Uterus (tissue), 4 donors: Measurements from ENCODE around the gene GNG11. TPM values are rescaled to one million over a fixed set of nuclear protein-coding genes. Genes with fewer than 3 reads are reported as not detected.

Experiments
- DNase-seq, 2 donors: peaks; one replicate each; pipeline ENCODE4 v3.0.0-alpha.2; 2019 to 2020
- H3K27ac ChIP-seq, 2 donors: fragments of 200-600 bp; sonication (generic); 1 replicate in 1 of 2; 2 replicates in 1 of 2; pipeline ENCODE4 v1.5.1; 2016 to 2018
- H3K27me3 ChIP-seq, 2 donors: fragments of 200-600 bp; sonication (generic); one replicate each; pipeline ENCODE4 v1.5.1; 2018 to 2019; ENCODE audit warnings: control low read depth in 1 of 2
- H3K36me3 ChIP-seq, 2 donors: fragments of 200-600 bp; sonication (generic); one replicate each; pipeline ENCODE4 v1.5.1; 2019; ENCODE audit warnings: control low read depth in 1 of 2
- H3K4me1 ChIP-seq, 2 donors: fragments of 200-600 bp; sonication (generic); one replicate each; pipeline ENCODE4 v1.5.1; 2018 to 2019; ENCODE audit warnings: control low read depth in 1 of 2
- H3K4me3 ChIP-seq, 2 donors: fragments of 200-600 bp; sonication (generic); 1 replicate in 1 of 2; 2 replicates in 1 of 2; pipeline ENCODE4 v1.5.1; 2018 to 2019; ENCODE audit warnings: mild to moderate bottlenecking in 1 of 2
- H3K9me3 ChIP-seq, 2 donors: fragments of 200-600 bp; sonication (generic); one replicate each; pipeline ENCODE4 v1.5.1; 2019; ENCODE audit warnings: control low read depth in 1 of 2
- POLR2A ChIP-seq, 2 donors: fragments of 450-650 bp; IDR thresholded peaks; one replicate each; pipeline ENCODE4 v1.6.1; 2016; ENCODE audit warnings: antibody characterized with exemption in 2 of 2, mild to moderate bottlenecking in 1 of 2, moderate library complexity in 1 of 2
- intact Hi-C: fragments of 100-400 bp; cut with DNase I; formaldehyde crosslinking; loops from one replicate; pipeline ENCODE4 v1.15.1; 2023; ENCODE audit warnings: low total_unique reads
- total RNA-seq, 4 donors: library from RNA; depleted of rRNA in 3 of 4; stranded (reverse); fragments of >200 nt in 3 of 4; gene quantifications; one replicate each; pipeline versions ENCODE4 v1.1.0 to v1.2.4, GENCODE V29; 2014 to 2023
- TF ChIP-seq, protein P1 (sequence below), 4 experiments: fragments of 200-600 bp in 2 of 4; fragments of 450-650 bp in 2 of 4; sonication (generic) in 2 of 4; IDR thresholded peaks; one replicate each; pipeline ENCODE4 v1.5.1; 2016 to 2019; ENCODE audit warnings: antibody characterized with exemption in 4 of 4, mild to moderate bottlenecking in 2 of 4, moderate library complexity in 1 of 4
- donor health status: DM: yes; HTN: yes; CAD: no.

GNG11 gene
- total RNA-seq, 4 donors from 2014 or later: 33.0 to 75.9 (median 49.0) TPM

GRCh38 chr7:93921186-93921585, 349 bp upstream of the GNG11 start:
- H3K9me3 ChIP-seq: no peaks in the 10 kb centered on the region
- intact Hi-C loops: no loop called here
- H3K27ac ChIP-seq: peak overlapping the region; percentile 98
- peak overlapping the region; percentile 76 to 81 for H3K4me3 ChIP-seq
- no peak for TF ChIP-seq POLR2A (IDR thresholded peaks at IDR 0.05)
- TF ChIP-seq, protein P1, sequence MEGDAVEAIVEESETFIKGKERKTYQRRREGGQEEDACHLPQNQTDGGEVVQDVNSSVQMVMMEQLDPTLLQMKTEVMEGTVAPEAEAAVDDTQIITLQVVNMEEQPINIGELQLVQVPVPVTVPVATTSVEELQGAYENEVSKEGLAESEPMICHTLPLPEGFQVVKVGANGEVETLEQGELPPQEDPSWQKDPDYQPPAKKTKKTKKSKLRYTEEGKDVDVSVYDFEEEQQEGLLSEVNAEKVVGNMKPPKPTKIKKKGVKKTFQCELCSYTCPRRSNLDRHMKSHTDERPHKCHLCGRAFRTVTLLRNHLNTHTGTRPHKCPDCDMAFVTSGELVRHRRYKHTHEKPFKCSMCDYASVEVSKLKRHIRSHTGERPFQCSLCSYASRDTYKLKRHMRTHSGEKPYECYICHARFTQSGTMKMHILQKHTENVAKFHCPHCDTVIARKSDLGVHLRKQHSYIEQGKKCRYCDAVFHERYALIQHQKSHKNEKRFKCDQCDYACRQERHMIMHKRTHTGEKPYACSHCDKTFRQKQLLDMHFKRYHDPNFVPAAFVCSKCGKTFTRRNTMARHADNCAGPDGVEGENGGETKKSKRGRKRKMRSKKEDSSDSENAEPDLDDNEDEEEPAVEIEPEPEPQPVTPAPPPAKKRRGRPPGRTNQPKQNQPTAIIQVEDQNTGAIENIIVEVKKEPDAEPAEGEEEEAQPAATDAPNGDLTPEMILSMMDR (IDR thresholded peaks at IDR 0.05): no peak
- no peaks in the 10 kb centered on the region for H3K27me3 ChIP-seq
- H3K36me3 ChIP-seq: no peaks in the 10 kb centered on the region
- H3K4me1 ChIP-seq: no peaks in the 10 kb centered on the region
- DNase-seq: no peak

DNA sequence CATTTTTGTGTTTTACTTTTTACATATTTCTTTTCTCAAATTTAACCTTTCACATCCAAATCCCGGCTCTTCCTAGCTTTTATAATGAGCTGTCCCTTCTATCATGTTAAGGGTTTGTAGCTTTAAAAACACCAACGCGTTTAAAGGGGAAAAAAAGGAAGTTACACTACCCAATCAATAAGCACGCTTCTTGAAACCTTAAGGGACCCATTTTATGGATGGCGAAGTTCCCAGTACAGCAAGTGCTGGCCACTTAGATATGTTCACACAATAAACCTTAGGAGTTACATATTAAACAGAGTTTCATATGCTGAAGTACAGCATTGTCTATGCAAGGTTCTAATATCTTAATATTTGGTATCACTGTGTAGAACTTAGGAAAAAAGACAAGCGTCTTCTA, 1.8 kb downstream of the GNG11 start:
- H3K27ac ChIP-seq: peak overlapping the region; percentile 98
- H3K4me1 ChIP-seq: no peaks in the 10 kb centered on the region
- no peak for TF ChIP-seq POLR2A (IDR thresholded peaks at IDR 0.05)
- TF ChIP-seq, protein P1 (IDR thresholded peaks at IDR 0.05): no peak
- intact Hi-C loops: no loop called here
- DNase-seq: no peak
- no peaks in the 10 kb centered on the region for H3K27me3 ChIP-seq
- H3K36me3 ChIP-seq: no peaks in the 10 kb centered on the region
- no peaks in the 10 kb centered on the region for H3K9me3 ChIP-seq
- H3K4me3 ChIP-seq: peak overlapping the region; percentile 76 to 81

- Histone ChIP-seq H3K27me3 (no peaks in the 10 kb centered on the region), H3K36me3 (no peaks in the 10 kb centered on the region), H3K4me1 (no peaks in the 10 kb centered on the region), H3K4me3 (peak overlapping the region; percentile 76 to 81), H3K9me3 (no peaks in the 10 kb centered on the region), H3K27ac (peak overlapping the region; percentile 98)
- no peak for TF ChIP-seq POLR2A (IDR thresholded peaks at IDR 0.05)
- TF ChIP-seq, protein P1 (IDR thresholded peaks at IDR 0.05): no peak
- intact Hi-C loops: no loop called here
- no peak for DNase-seq
These were observed 2.4 kb downstream of the GNG11 start for GRCh38 chr7:93923942-93924341.

DNA sequence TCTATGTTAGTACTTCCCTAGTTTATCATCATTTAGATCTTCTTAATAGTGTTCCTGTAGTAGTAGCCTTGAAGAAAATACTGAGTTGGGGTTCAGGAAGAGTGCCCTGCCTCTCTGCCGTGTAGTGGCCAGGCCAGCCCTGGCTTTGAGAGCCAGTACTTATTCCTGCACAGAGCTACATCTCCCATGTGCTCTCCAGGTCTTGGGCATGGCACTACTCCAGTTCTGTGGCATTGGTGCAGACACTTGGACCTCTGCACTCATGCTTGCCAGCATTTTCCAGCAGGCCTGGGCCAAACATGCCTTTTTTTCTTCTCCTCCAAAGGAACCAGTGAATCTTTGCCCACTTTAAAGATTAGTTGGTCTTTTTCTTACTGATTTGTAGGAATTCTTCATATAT, 5.3 kb downstream of the GNG11 start:
- Histone ChIP-seq H3K27me3 (no peaks in the 10 kb centered on the region), H3K9me3 (no peaks in the 10 kb centered on the region), H3K36me3 (no peaks in the 10 kb centered on the region), H3K4me3 (no peak overlapping the region), H3K27ac (peak overlapping the region; percentile 65 to 71), H3K4me1 (no peaks in the 10 kb centered on the region)
- intact Hi-C loops: no loop called here
- TF ChIP-seq, protein P1 (IDR thresholded peaks at IDR 0.05): no peak
- TF ChIP-seq POLR2A (IDR thresholded peaks at IDR 0.05): no peak
- DNase-seq: no peak

DNA sequence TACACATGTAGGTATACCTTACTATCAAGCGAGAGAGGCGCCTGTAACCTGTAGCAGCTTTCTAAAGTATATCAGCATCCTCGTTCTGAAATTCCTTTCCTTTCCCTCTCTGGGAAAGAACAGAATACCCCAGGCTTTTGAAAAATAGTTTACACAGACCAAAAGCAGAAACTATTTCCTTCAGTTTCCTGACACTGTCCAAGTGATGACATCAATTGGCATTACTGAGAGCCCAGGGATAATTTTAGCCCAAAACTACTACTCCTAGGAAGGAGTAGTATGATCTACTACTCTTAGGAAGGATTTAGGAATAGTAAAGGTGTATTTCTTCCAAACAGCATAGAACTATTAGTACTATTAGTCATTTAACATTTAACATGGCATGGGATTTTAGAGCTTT, 6.0 kb downstream of the GNG11 start:
- intact Hi-C loops: no loop called here
- no peak for DNase-seq
- Histone ChIP-seq H3K36me3 (no peaks in the 10 kb centered on the region), H3K4me3 (no peak overlapping the region), H3K27me3 (no peaks in the 10 kb centered on the region), H3K27ac (peak overlapping the region; percentile 65 to 71), H3K9me3 (no peaks in the 10 kb centered on the region), H3K4me1 (no peaks in the 10 kb centered on the region)
- TF ChIP-seq, protein P1 (IDR thresholded peaks at IDR 0.05): no peak
- no peak for TF ChIP-seq POLR2A (IDR thresholded peaks at IDR 0.05)
